GM23338 (cell line): Measurements from ENCODE around the gene PREP. TPM values are rescaled to one million over a fixed set of nuclear protein-coding genes. Genes with fewer than 3 reads are reported as not detected.

Experiments
- ATAC-seq: fragments of 200-7000 bp; cut with Tn5 transposase; 3 replicates; pipeline ENCODE4 v1.9.1; 2020
- DNase-seq: peaks from one replicate; pipeline ENCODE4 v3.0.0-alpha.2; 2015; ENCODE audit warnings: low spot score
- H2AFZ ChIP-seq: fragments of 200-600 bp; sonication (generic); 2 replicates; pipeline ENCODE4 v1.8.0; 2016; ENCODE audit warnings: antibody characterized with exemption, mild to moderate bottlenecking, moderate library complexity
- H3F3A ChIP-seq: fragments of 200-600 bp; sonication (generic); replicated peaks from 2 replicates; pipeline ENCODE4 v1.8.0; 2017; ENCODE audit warnings: antibody characterized with exemption, mixed run types, low read depth
- H3K27ac ChIP-seq: fragments of 200-600 bp; sonication (generic); 2 replicates; pipeline ENCODE4 v1.6.1; 2016; ENCODE audit warnings: low read depth
- H3K27me3 ChIP-seq: fragments of 200-600 bp; sonication (generic); 2 replicates; pipeline ENCODE4 v1.8.0; 2016; ENCODE audit warnings: mild to moderate bottlenecking, mixed run types, moderate library complexity; ENCODE audit not compliant: insufficient read depth
- H3K36me3 ChIP-seq: fragments of 200-600 bp; sonication (generic); 2 replicates; pipeline ENCODE4 v1.8.0; 2016; ENCODE audit warnings: mild to moderate bottlenecking; ENCODE audit not compliant: insufficient read depth
- H3K4me1 ChIP-seq: fragments of 200-600 bp; sonication (generic); 2 replicates; pipeline ENCODE4 v1.8.0; 2016; ENCODE audit warnings: mild to moderate bottlenecking, moderate library complexity; ENCODE audit not compliant: insufficient read depth
- H3K4me2 ChIP-seq: fragments of 200-600 bp; sonication (generic); 2 replicates; pipeline ENCODE4 v1.7.1; 2017; ENCODE audit warnings: mixed run types
- H3K4me3 ChIP-seq: fragments of 200-600 bp; sonication (generic); 2 replicates; pipeline ENCODE4 v1.6.1; 2016; ENCODE audit warnings: mixed run types
- H3K79me2 ChIP-seq: fragments of 200-600 bp; sonication (generic); replicated peaks from 2 replicates; pipeline ENCODE4 v1.8.0; 2017; ENCODE audit warnings: mild to moderate bottlenecking; ENCODE audit not compliant: insufficient read depth
- H3K9me2 ChIP-seq: fragments of 200-600 bp; sonication (generic); 2 replicates; pipeline ENCODE4 v1.8.0; 2017; ENCODE audit not compliant: insufficient read depth
- H4K20me1 ChIP-seq: fragments of 200-600 bp; sonication (generic); replicated peaks from 2 replicates; pipeline ENCODE4 v1.8.0; 2017; ENCODE audit warnings: mild to moderate bottlenecking; ENCODE audit not compliant: insufficient read depth
- H3K27ac Mint-ChIP-seq: 2 replicates; pipeline ENCODE4 v1.8.0; 2020; ENCODE audit warnings: inconsistent platforms, mild to moderate bottlenecking, moderate library complexity, mixed read lengths
- H3K27me3 Mint-ChIP-seq: 3 replicates; pipeline ENCODE4 v1.8.0; 2022; ENCODE audit warnings: low read depth, mild to moderate bottlenecking, moderate library complexity, mixed read lengths, inconsistent platforms; ENCODE audit not compliant: insufficient read depth, poor library complexity
- H3K36me3 Mint-ChIP-seq: 3 replicates; pipeline ENCODE4 v1.8.0; 2021; ENCODE audit warnings: low read depth, mild to moderate bottlenecking, inconsistent platforms, moderate library complexity, mixed read lengths
- H3K4me1 Mint-ChIP-seq: 3 replicates; pipeline ENCODE4 v1.8.0; 2020; ENCODE audit warnings: mild to moderate bottlenecking, inconsistent platforms, mixed read lengths
- H3K4me3 Mint-ChIP-seq: 3 replicates; pipeline ENCODE4 v1.8.0; 2021; ENCODE audit warnings: moderate library complexity, mild to moderate bottlenecking, inconsistent platforms, mixed read lengths
- H3K9me3 Mint-ChIP-seq: 3 replicates; pipeline ENCODE4 v1.8.0; 2020; ENCODE audit warnings: moderate library complexity, mild to moderate bottlenecking, inconsistent platforms, mixed read lengths
- CREB1 ChIP-seq: fragments of 250-450 bp; sonication (Bioruptor Pico); IDR thresholded peaks from 2 replicates; pipeline ENCODE4 v1.5.0; 2020; ENCODE audit warnings: low read depth, mild to moderate bottlenecking, moderate library complexity
- CTCF ChIP-seq, 2 experiments: fragments of 200-600 bp in 1 of 2; sonication (generic) in 1 of 2; conservative IDR thresholded peaks; 2 replicates each; pipeline versions ENCODE4 v1.5.1 to v1.6.1; 2016 to 2017; ENCODE audit warnings: antibody characterized with exemption in 2 of 2, low read depth in 2 of 2, mild to moderate bottlenecking in 2 of 2, moderate library complexity in 1 of 2
- ETS1 ChIP-seq: IDR thresholded peaks from 2 replicates; pipeline ENCODE4 v1.6.1; 2016; ENCODE audit warnings: antibody characterized with exemption
- EZH2 ChIP-seq: fragments of 200-600 bp; sonication (generic); IDR thresholded peaks from one replicate; pipeline ENCODE4 v1.8.0; 2017; ENCODE audit warnings: antibody characterized with exemption, mild to moderate bottlenecking, low read depth; ENCODE audit not compliant: unreplicated experiment
- EZH2phosphoT487 ChIP-seq: fragments of 200-600 bp; sonication (generic); IDR thresholded peaks from one replicate; pipeline ENCODE4 v1.8.1; 2018; ENCODE audit warnings: antibody characterized with exemption; ENCODE audit not compliant: unreplicated experiment
- JUNB ChIP-seq: IDR thresholded peaks from one replicate; pipeline ENCODE4 v1.6.1; 2016; ENCODE audit warnings: antibody characterized with exemption; ENCODE audit not compliant: unreplicated experiment
- NANOG ChIP-seq: IDR thresholded peaks from 2 replicates; pipeline ENCODE4 v1.6.1; 2016; ENCODE audit warnings: antibody characterized with exemption, borderline replicate concordance
- POLR2AphosphoS5 ChIP-seq: IDR thresholded peaks from 2 replicates; pipeline ENCODE4 v1.6.1; 2016; ENCODE audit warnings: antibody characterized with exemption, low read depth
- REST ChIP-seq: IDR thresholded peaks from one replicate; pipeline ENCODE4 v1.6.1; 2018; ENCODE audit warnings: antibody characterized with exemption; ENCODE audit not compliant: unreplicated experiment
- STAT1 ChIP-seq: IDR thresholded peaks from one replicate; pipeline ENCODE4 v1.6.1; 2016; ENCODE audit warnings: antibody characterized with exemption; ENCODE audit not compliant: unreplicated experiment
- ZNF114 ChIP-seq: fragments of 250-450 bp; sonication (Bioruptor Pico); IDR thresholded peaks from 2 replicates; pipeline ENCODE4 v1.5.0; 2020; ENCODE audit warnings: mild to moderate bottlenecking, moderate library complexity
- ZNF331 ChIP-seq: fragments of 250-450 bp; sonication (Bioruptor Pico); IDR thresholded peaks from 2 replicates; pipeline ENCODE4 v1.5.0; 2020; ENCODE audit warnings: low read depth, mild to moderate bottlenecking, moderate library complexity
- polyA plus RNA-seq: library from polyadenylated mRNA; unstranded; fragments of >200 nt; fragmentation: Nextera tagmentation; extraction: Ambion mirVana; gene quantifications from 2 replicates; pipeline ENCODE4 v1.2.1, GENCODE V29; 2016
- total RNA-seq: library from RNA; depleted of rRNA; stranded (reverse); fragments of >200 nt; shearing (Covaris generic); gene quantifications from 2 replicates; pipeline ENCODE4 v1.2.3, GENCODE V29; 2014

Gene PREP
- total and polyA plus RNA-seq, 2 experiments from 2014 or later: 28.5 to 52.7 TPM

GRCh38 chr6:105279463-105279862, 123.4 kb downstream of the PREP start (continued):
- TF ChIP-seq CTCF (conservative IDR thresholded peaks at IDR 0.05; ENCODE audit: low read depth in 2 of 2) (no peak), ZNF114 (CRISPR knock-in tag) (no peak), STAT1 (no peak), EZH2 (no peak), REST (no peak), EZH2phosphoT487 (no peak)

- Mint-ChIP-seq H3K27me3 (no peaks in the 10 kb centered on the region), H3K36me3 (peaks cover 48% of the 10 kb centered on the region), H3K4me1 (peaks cover 6% of the 10 kb centered on the region), H3K4me3 (no peak overlapping the region), H3K9me3 (no peaks in the 10 kb centered on the region), H3K27ac (no peak overlapping the region)
- no peak overlapping the region for H3K4me3 ChIP-seq
- H3K27ac ChIP-seq: no peak overlapping the region
- H3K9me2 ChIP-seq: no peaks in the 10 kb centered on the region
- H4K20me1 ChIP-seq: no peaks in the 10 kb centered on the region; the same call in 1 of the 2 replicates
- no peaks in the 10 kb centered on the region for H3K79me2 ChIP-seq
- TF ChIP-seq ETS1 (no peak), ZNF331 (CRISPR knock-in tag) (no peak), JUNB (no peak), POLR2AphosphoS5 (no peak), ZNF114 (CRISPR knock-in tag) (no peak), EZH2phosphoT487 (no peak), NANOG (no peak), CREB1 (no peak), EZH2 (no peak), CTCF (conservative IDR thresholded peaks at IDR 0.05; ENCODE audit: low read depth in 2 of 2) (no peak)
- no peaks in the 10 kb centered on the region for H3K27me3 ChIP-seq
- H3K36me3 ChIP-seq: peaks cover 12% of the 10 kb centered on the region; the same call in 1 of the 2 replicates
- H2AFZ ChIP-seq: no peak overlapping the region
- H3K4me2 ChIP-seq: no peak overlapping the region
- ATAC-seq: no peak
- no peaks in the 10 kb centered on the region for H3F3A ChIP-seq
- no peak for DNase-seq
- 0 out of 2 replicates have a peak, but pooled peaks cover 2% of the 10 kb centered on the region for H3K4me1 ChIP-seq
These were observed 124.1 kb downstream of the PREP start for GRCh38 chr6:105278813-105279212.
